DND-41 (cell line): ENCODE measurements around the gene LRRC32.

ENCODE experiments used
- ATAC-seq: fragments of 200-7000 bp; cut with Tn5 transposase; 3 replicates; pipeline ENCODE4 v1.9.1; 2021; ENCODE audit warnings: low read depth; ENCODE audit not compliant: insufficient read depth
- DNase-seq: peaks from one replicate; pipeline ENCODE4 v3.0.0-alpha.2; 2020
- H2AFZ ChIP-seq: 2 replicates; pipeline ENCODE4 v1.6.0; 2012; ENCODE audit warnings: low read depth, low read length
- H3K27ac ChIP-seq: 2 replicates; pipeline ENCODE4 v1.5.1; 2012; ENCODE audit warnings: low read length, inconsistent platforms
- H3K27me3 ChIP-seq: fragments of 200-600 bp; sonication (generic); 2 replicates; pipeline ENCODE4 v1.6.0; 2012; ENCODE audit warnings: low read length, mild to moderate bottlenecking, inconsistent platforms; ENCODE audit not compliant: insufficient read depth, poor library complexity
- H3K36me3 ChIP-seq: 2 replicates; pipeline ENCODE4 v1.5.1; 2012; ENCODE audit warnings: low read length, inconsistent platforms; ENCODE audit not compliant: insufficient read depth
- H3K4me1 ChIP-seq: 2 replicates; pipeline ENCODE4 v1.5.1; 2012; ENCODE audit warnings: mild to moderate bottlenecking, low read length; ENCODE audit not compliant: insufficient read depth
- H3K4me2 ChIP-seq: 2 replicates; pipeline ENCODE4 v1.6.0; 2012; ENCODE audit warnings: mild to moderate bottlenecking, moderate library complexity, low read length, inconsistent platforms; ENCODE audit not compliant: insufficient read depth
- H3K4me3 ChIP-seq, 2 experiments: fragments of 200-600 bp in 1 of 2; shearing (Covaris generic) in 1 of 2; 2 replicates each; pipeline ENCODE4 v1.5.1; 2012 to 2016; ENCODE audit warnings: inconsistent platforms in 2 of 2, low read length in 2 of 2, mild to moderate bottlenecking in 2 of 2, low read depth in 1 of 2, moderate library complexity in 1 of 2
- H3K79me2 ChIP-seq: 2 replicates; pipeline ENCODE4 v1.6.0; 2012; ENCODE audit warnings: low read length, inconsistent platforms; ENCODE audit not compliant: insufficient read depth
- H3K9ac ChIP-seq: 2 replicates; pipeline ENCODE4 v1.6.0; 2012; ENCODE audit warnings: low read depth, mild to moderate bottlenecking, inconsistent platforms, low read length, moderate library complexity
- H3K9me3 ChIP-seq: 2 replicates; pipeline ENCODE4 v1.5.1; 2012; ENCODE audit warnings: low read length, moderate library complexity, mild to moderate bottlenecking, inconsistent platforms; ENCODE audit not compliant: insufficient read depth, severe bottlenecking
- H4K20me1 ChIP-seq: 2 replicates; pipeline ENCODE4 v1.6.0; 2012; ENCODE audit warnings: low read length; ENCODE audit not compliant: insufficient read depth
- CTCF ChIP-seq: IDR thresholded peaks from 2 replicates; pipeline ENCODE4 v1.5.1; 2012; ENCODE audit warnings: borderline replicate concordance, low read length, moderate library complexity, mild to moderate bottlenecking; ENCODE audit not compliant: poor library complexity, severe bottlenecking; ENCODE audit errors: extremely low read depth
- EZH2 ChIP-seq: IDR thresholded peaks from 3 replicates; pipeline ENCODE4 v1.6.1; 2012; ENCODE audit warnings: borderline replicate concordance, low read depth, mild to moderate bottlenecking, moderate library complexity, low read length, inconsistent platforms; ENCODE audit not compliant: severe bottlenecking

Gene LRRC32

GRCh38 chr11:76667271-76667818, 3.2 kb downstream of the LRRC32 start:
- no peak overlapping the region for H3K9ac ChIP-seq
- no peaks in the 10 kb centered on the region; the same call in 1 of the 2 replicates for H4K20me1 ChIP-seq
- H3K4me1 ChIP-seq, result peaks cover 4% of the 10 kb centered on the region
- no peak overlapping the region for H2AFZ ChIP-seq
- H3K4me2 ChIP-seq, result no peak overlapping the region
- no peak overlapping the region for H3K27ac ChIP-seq
- no peaks in the 10 kb centered on the region for H3K27me3 ChIP-seq
- H3K4me3 ChIP-seq, result no peak overlapping the region
- DNase-seq (no peak), ATAC-seq (no peak)
- no peaks in the 10 kb centered on the region for H3K79me2 ChIP-seq
- H3K9me3 ChIP-seq, result no peaks in the 10 kb centered on the region
- H3K36me3 ChIP-seq, result no peaks in the 10 kb centered on the region
- TF ChIP-seq EZH2, result no peak

- no peaks in the 10 kb centered on the region for H3K9me3 ChIP-seq
- no peak overlapping the region for H3K27ac ChIP-seq
- H3K4me2 ChIP-seq, result no peak overlapping the region
- H3K36me3 ChIP-seq, result no peaks in the 10 kb centered on the region
- no peak for TF ChIP-seq EZH2
- no peaks in the 10 kb centered on the region; the same call in 1 of the 2 replicates for H4K20me1 ChIP-seq
- H2AFZ ChIP-seq, result no peak overlapping the region
- no peaks in the 10 kb centered on the region; the same call in 1 of the 2 replicates for H3K4me1 ChIP-seq
- no peak overlapping the region for H3K4me3 ChIP-seq
- H3K79me2 ChIP-seq, result no peaks in the 10 kb centered on the region
- ATAC-seq (no peak), DNase-seq (no peak)
- H3K27me3 ChIP-seq, result no peaks in the 10 kb centered on the region
- H3K9ac ChIP-seq, result no peak overlapping the region
Observed at GRCh38 chr11:76666830-76667229, 3.7 kb downstream of the LRRC32 start.

GRCh38 chr11:76666408-76666807, 4.1 kb downstream of the LRRC32 start:
- H3K36me3 ChIP-seq, result no peaks in the 10 kb centered on the region
- H3K4me2 ChIP-seq, result no peak overlapping the region
- H3K9ac ChIP-seq, result no peak overlapping the region
- DNase-seq, result no peak
- H3K27me3 ChIP-seq, result no peaks in the 10 kb centered on the region
- no peak for TF ChIP-seq CTCF
- TF ChIP-seq EZH2, result no peak
- H4K20me1 ChIP-seq, result no peaks in the 10 kb centered on the region; the same call in 1 of the 2 replicates
- H3K4me3 ChIP-seq, result no peak overlapping the region
- no peaks in the 10 kb centered on the region for H3K9me3 ChIP-seq
- no peak overlapping the region for H2AFZ ChIP-seq
- no peak overlapping the region for H3K27ac ChIP-seq
- no peaks in the 10 kb centered on the region for H3K79me2 ChIP-seq
- no peak for ATAC-seq
- no peaks in the 10 kb centered on the region; the same call in 1 of the 2 replicates for H3K4me1 ChIP-seq

GRCh38 chr11:76665921-76666351, 4.6 kb downstream of the LRRC32 start:
- Histone ChIP-seq H3K4me1 (no peaks in the 10 kb centered on the region; the same call in 1 of the 2 replicates), H3K9ac (no peak overlapping the region)

More at GRCh38 chr11:76665921-76666351, 4.6 kb downstream of the LRRC32 start:
- TF ChIP-seq CTCF (no peak), EZH2 (no peak)
- H3K4me2 ChIP-seq, result no peak overlapping the region
- no peaks in the 10 kb centered on the region for H3K79me2 ChIP-seq
- H3K27ac ChIP-seq, result no peak overlapping the region
- H3K4me3 ChIP-seq, result no peak overlapping the region
- ATAC-seq, result no peak
- no peaks in the 10 kb centered on the region for H3K9me3 ChIP-seq
- no peak overlapping the region for H2AFZ ChIP-seq
- no peaks in the 10 kb centered on the region for H3K36me3 ChIP-seq
- H4K20me1 ChIP-seq, result no peaks in the 10 kb centered on the region; the same call in 1 of the 2 replicates
- no peaks in the 10 kb centered on the region for H3K27me3 ChIP-seq
- DNase-seq, result no peak
